B cell (primary cell): Measurements from ENCODE around the gene SGCA.

Experiments used
- CTCF ChIP-seq: fragments of 200-600 bp; IDR thresholded peaks from one replicate; pipeline ENCODE4 v1.8.0; 2022; ENCODE audit warnings: antibody characterized with exemption, mild to moderate bottlenecking
- EZH2 ChIP-seq: IDR thresholded peaks from 2 replicates; pipeline ENCODE4 v1.6.1; 2012; ENCODE audit warnings: borderline replicate concordance, low read depth, mild to moderate bottlenecking, moderate library complexity, low read length; ENCODE audit not compliant: insufficient read depth, poor library complexity, severe bottlenecking

DNA sequence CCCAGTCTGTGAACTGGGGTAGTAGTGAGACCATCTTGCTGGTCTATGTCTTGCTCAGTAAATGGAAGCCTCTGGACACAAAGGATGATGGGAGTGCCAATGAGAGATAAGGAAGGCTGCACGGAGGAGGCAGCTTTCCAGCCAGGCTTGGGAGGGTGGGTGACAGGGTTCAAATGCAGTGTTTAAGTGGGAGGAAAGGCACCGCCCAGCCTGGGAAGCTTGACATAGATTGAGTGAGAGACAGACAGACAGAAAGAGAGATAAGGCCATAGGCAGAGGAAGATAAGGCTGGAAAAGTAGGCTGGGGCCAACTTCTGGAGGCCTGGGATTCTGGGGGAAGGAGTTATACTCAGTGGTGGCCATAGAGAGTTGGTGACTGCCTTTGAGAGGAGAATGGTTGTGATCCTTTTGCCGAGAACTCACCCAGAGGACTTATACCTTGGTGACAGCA is 42.8 kb downstream of the SGCA start:
- TF ChIP-seq CTCF (no peak), EZH2 (no peak)
